Mesenchymal stem cell (in vitro differentiated cells and primary cell): Measurements from ENCODE around the gene ANKRD16.

ENCODE experiments used
- DNase-seq: peaks from one replicate; pipeline ENCODE4 v3.0.0-alpha.2; 2013
- H2AFZ ChIP-seq: one replicate; pipeline ENCODE4 v1.6.1; 2013; ENCODE audit warnings: low read depth, mild to moderate bottlenecking, control low read depth, inconsistent platforms, low read length, moderate library complexity
- H2AK5ac ChIP-seq: 2 replicates; pipeline ENCODE4 v1.6.1; 2013; ENCODE audit warnings: low read length, moderate library complexity, mild to moderate bottlenecking, inconsistent platforms; ENCODE audit not compliant: severe bottlenecking
- H2BK120ac ChIP-seq: one replicate; pipeline ENCODE4 v1.6.1; 2013; ENCODE audit warnings: low read depth, mild to moderate bottlenecking, inconsistent platforms, low read length, moderate library complexity
- H2BK12ac ChIP-seq, 2 experiments: one replicate each; pipeline ENCODE4 v1.6.1; 2013; ENCODE audit warnings: inconsistent platforms in 2 of 2, low read length in 2 of 2, mild to moderate bottlenecking in 2 of 2, moderate library complexity in 2 of 2, control low read depth in 1 of 2
- H2BK15ac ChIP-seq: one replicate; pipeline ENCODE4 v1.6.1; 2013; ENCODE audit warnings: mild to moderate bottlenecking, low read depth, inconsistent platforms; ENCODE audit not compliant: poor library complexity, severe bottlenecking
- H2BK5ac ChIP-seq: 2 replicates; pipeline ENCODE4 v1.6.1; 2013; ENCODE audit warnings: low read depth, mild to moderate bottlenecking, low read length, control low read depth, inconsistent platforms; ENCODE audit not compliant: poor library complexity, severe bottlenecking
- H3K14ac ChIP-seq, 2 experiments: one replicate each; pipeline ENCODE4 v1.6.1; 2013; ENCODE audit warnings: inconsistent platforms in 2 of 2, low read length in 2 of 2, control low read depth in 1 of 2, mild to moderate bottlenecking in 1 of 2, moderate library complexity in 1 of 2
- H3K18ac ChIP-seq, 2 experiments: one replicate each; pipeline ENCODE4 v1.6.1; 2013; ENCODE audit warnings: inconsistent platforms in 2 of 2, low read length in 2 of 2, control low read depth in 1 of 2, low read depth in 1 of 2, mild to moderate bottlenecking in 1 of 2
- H3K23ac ChIP-seq, 2 experiments: one replicate each; pipeline ENCODE4 v1.6.1; 2013; ENCODE audit warnings: inconsistent platforms in 2 of 2, low read length in 2 of 2, mild to moderate bottlenecking in 2 of 2, moderate library complexity in 2 of 2, control low read depth in 1 of 2
- H3K27ac ChIP-seq: 2 replicates; pipeline ENCODE4 v1.5.1; 2013; ENCODE audit warnings: mild to moderate bottlenecking, moderate library complexity, low read length, control low read depth, inconsistent platforms; ENCODE audit not compliant: poor library complexity, severe bottlenecking
- H3K27me3 ChIP-seq, 2 experiments: 2 replicates each; pipeline versions ENCODE4 v1.6.1 to v1.7.0; 2013; ENCODE audit warnings: low read length in 2 of 2, mild to moderate bottlenecking in 2 of 2, moderate library complexity in 2 of 2, control low read depth in 1 of 2, inconsistent platforms in 1 of 2; ENCODE audit not compliant: control insufficient read depth in 1 of 2, insufficient read depth in 1 of 2
- H3K36me3 ChIP-seq, 2 experiments: 2 replicates each; pipeline versions ENCODE4 v1.6.1 to v1.7.0; 2013; ENCODE audit warnings: low read length in 2 of 2, control low read depth in 1 of 2, inconsistent platforms in 1 of 2, low read depth in 1 of 2, mild to moderate bottlenecking in 1 of 2; ENCODE audit not compliant: insufficient read depth in 2 of 2, control insufficient read depth in 1 of 2
- H3K4ac ChIP-seq, 2 experiments: one replicate each; pipeline ENCODE4 v1.6.1; 2013; ENCODE audit warnings: inconsistent platforms in 2 of 2, low read length in 2 of 2, mild to moderate bottlenecking in 2 of 2, moderate library complexity in 2 of 2, control low read depth in 1 of 2, low read depth in 1 of 2
- H3K4me1 ChIP-seq: 2 replicates; pipeline ENCODE4 v1.6.1; 2013; ENCODE audit warnings: low read depth, low read length, control low read depth; ENCODE audit not compliant: control insufficient read depth, insufficient read depth
- H3K4me2 ChIP-seq: 2 replicates; pipeline ENCODE4 v1.6.1; 2013; ENCODE audit warnings: low read length, mild to moderate bottlenecking, inconsistent platforms; ENCODE audit not compliant: poor library complexity, severe bottlenecking
- H3K4me3 ChIP-seq, 2 experiments: 2 replicates each; pipeline versions ENCODE4 v1.5.1 to v1.7.0; 2013; ENCODE audit warnings: low read length in 2 of 2, mild to moderate bottlenecking in 2 of 2, control low read depth in 1 of 2, low read depth in 1 of 2; ENCODE audit not compliant: insufficient read depth in 1 of 2
- H3K79me1 ChIP-seq: replicated peaks from 2 replicates; pipeline ENCODE4 v1.6.1; 2013; ENCODE audit warnings: mild to moderate bottlenecking, control low read depth, low read length, inconsistent platforms; ENCODE audit not compliant: poor library complexity, severe bottlenecking
- H3K9ac ChIP-seq: 2 replicates; pipeline ENCODE4 v1.7.0; 2013; ENCODE audit warnings: mild to moderate bottlenecking, low read length, moderate library complexity
- H3K9me3 ChIP-seq: 2 replicates; pipeline ENCODE4 v1.7.0; 2013; ENCODE audit warnings: mild to moderate bottlenecking, low read length; ENCODE audit not compliant: control insufficient read depth
- H4K8ac ChIP-seq: one replicate; pipeline ENCODE4 v1.6.1; 2013; ENCODE audit warnings: inconsistent platforms, mild to moderate bottlenecking, low read length, moderate library complexity
- H4K91ac ChIP-seq: one replicate; pipeline ENCODE4 v1.6.1; 2013; ENCODE audit warnings: mild to moderate bottlenecking, low read length, inconsistent platforms
- WGBS: methylation state at CpG from one replicate; pipeline ENCODE4 v1.1.7; 2013; ENCODE audit warnings: mixed read lengths; 5-methylcytosine and 5-hydroxymethylcytosine counted together

ANKRD16 gene

GRCh38 chr10:5890452-5890915, 791 bp upstream of the ANKRD16 start:
- Histone ChIP-seq H3K23ac (peak overlapping the region in 1 of 2 experiments; percentile 73), H2BK12ac (no peak overlapping the region), H3K9me3 (no peaks in the 10 kb centered on the region), H3K4me3 (peak overlapping the region; percentile 92 to 96), H3K79me1 (peaks cover 24% of the 10 kb centered on the region), H2AK5ac (no peak overlapping the region), H2BK15ac (no peak overlapping the region), H2BK120ac (peak overlapping the region; percentile 83), H2AFZ (no peak overlapping the region), H2BK5ac (no peak overlapping the region), H3K4me2 (peak overlapping the region; percentile 58), H3K9ac (peak overlapping the region; percentile 93), H3K4ac (no peak overlapping the region), H3K14ac (peak overlapping the region in 1 of 2 experiments; percentile 91), H3K27ac (no peak overlapping the region), H3K27me3 (no peaks in the 10 kb centered on the region), H4K91ac (no peak overlapping the region), H4K8ac (peak overlapping the region; percentile 73), H3K4me1 (peaks cover 23% of the 10 kb centered on the region), H3K36me3 (peaks cover 14 to 42% of the 10 kb centered on the region in 2 experiments), H3K18ac (peak overlapping the region; percentile 46 to 95)
- DNase-seq: peak; percentile 33
- WGBS: under 1% methylated on average over 27 of the region's 40 CpGs

GRCh38 chr10:5888843-5889623, 660 bp downstream of the ANKRD16 start:
- H2BK5ac ChIP-seq: no peak overlapping the region
- peak; percentile 50 for DNase-seq
- H3K18ac ChIP-seq: peak overlapping the region; percentile 84 to 98
- no peaks in the 10 kb centered on the region for H3K27me3 ChIP-seq
- peak overlapping the region; percentile 22 to 96 for H3K23ac ChIP-seq
- peak overlapping the region; percentile 89 for H2BK120ac ChIP-seq
- H3K4me2 ChIP-seq: peak overlapping the region; percentile 89
- peak overlapping the region in 1 of 2 experiments; percentile 96 for H3K14ac ChIP-seq
- peak overlapping the region in 1 of 2 experiments; percentile 92 for H2BK12ac ChIP-seq
- H4K91ac ChIP-seq: peak overlapping the region; percentile 59
- H3K9me3 ChIP-seq: no peaks in the 10 kb centered on the region
- H2AK5ac ChIP-seq: no peak overlapping the region
- peak overlapping the region; percentile 82 to 88 for H3K4me3 ChIP-seq
- peak overlapping the region; percentile 19 for H3K27ac ChIP-seq
- peaks cover 23% of the 10 kb centered on the region for H3K4me1 ChIP-seq
- peak overlapping the region; percentile 97 for H2AFZ ChIP-seq
- H3K36me3 ChIP-seq: peaks cover 14 to 39% of the 10 kb centered on the region in 2 experiments
- H4K8ac ChIP-seq: peak overlapping the region; percentile 45
- H3K4ac ChIP-seq: peak overlapping the region in 1 of 2 experiments; percentile 86
- peak overlapping the region; percentile 83 for H3K9ac ChIP-seq
- 1% methylated on average over 68 of the region's 80 CpGs for WGBS
- peaks cover 17% of the 10 kb centered on the region for H3K79me1 ChIP-seq
- H2BK15ac ChIP-seq: peak overlapping the region; percentile 64

GRCh38 chr10:5888351-5888750, 1.3 kb downstream of the ANKRD16 start:
- Histone ChIP-seq H3K14ac (peak overlapping the region in 1 of 2 experiments; percentile 96), H3K4me3 (peak overlapping the region in 1 of 2 experiments; percentile 82), H4K8ac (no peak overlapping the region), H3K36me3 (peaks cover 15 to 39% of the 10 kb centered on the region in 2 experiments), H3K4me2 (peak overlapping the region; percentile 89), H3K23ac (peak overlapping the region in 1 of 2 experiments; percentile 95), H3K9me3 (no peaks in the 10 kb centered on the region), H2AFZ (peak overlapping the region; percentile 97), H3K4me1 (peaks cover 23% of the 10 kb centered on the region), H2BK5ac (no peak overlapping the region), H3K27me3 (no peaks in the 10 kb centered on the region), H3K79me1 (peaks cover 15% of the 10 kb centered on the region), H2BK120ac (no peak overlapping the region), H3K27ac (no peak overlapping the region), H3K9ac (peak overlapping the region; percentile 83), H2BK15ac (no peak overlapping the region), H4K91ac (no peak overlapping the region), H2BK12ac (no peak overlapping the region), H2AK5ac (no peak overlapping the region), H3K18ac (no peak overlapping the region), H3K4ac (no peak overlapping the region)
- DNase-seq: peak; percentile 52
- 55% methylated on average over 10 of the region's 10 CpGs for WGBS

- Histone ChIP-seq H3K14ac (no peak overlapping the region), H2BK15ac (no peak overlapping the region), H3K23ac (no peak overlapping the region), H2BK12ac (no peak overlapping the region), H3K9me3 (no peaks in the 10 kb centered on the region), H3K4me3 (peak overlapping the region in 1 of 2 experiments; percentile 82), H2AFZ (no peak overlapping the region), H3K27ac (no peak overlapping the region), H3K4ac (no peak overlapping the region), H3K9ac (peak overlapping the region; percentile 83), H3K4me2 (no peak overlapping the region), H2AK5ac (no peak overlapping the region), H3K4me1 (peaks cover 23% of the 10 kb centered on the region), H3K36me3 (peaks cover 18 to 45% of the 10 kb centered on the region in 2 experiments), H2BK5ac (no peak overlapping the region), H3K79me1 (peaks cover 13% of the 10 kb centered on the region), H4K91ac (no peak overlapping the region), H3K27me3 (no peaks in the 10 kb centered on the region), H3K18ac (no peak overlapping the region), H2BK120ac (no peak overlapping the region), H4K8ac (no peak overlapping the region)
- WGBS: 96% methylated on average over 5 of the region's 8 CpGs
- DNase-seq: no peak
Measured at GRCh38 chr10:5887641-5888040, 2.1 kb downstream of the ANKRD16 start.
